ENCODE results near the gene CDK12. TPM values are rescaled to one million over a fixed set of nuclear protein-coding genes. Genes with fewer than 3 reads are reported as not detected.
"Not testable (repeated sequence)": the region's sequence is repeated elsewhere in the genome, so short reads cannot be mapped to it uniquely, and the experiment has no call there.

The CDK12 gene
- 91.5 to 93.4 TPM (median 93.1 TPM) in 3 replicates for total RNA-seq

GRCh38 chr17:39461113-39461925 lies at the start of gene CDK12:
Gene CDK12, plus strand, starts transcription at chr17:39461486. Its CDS starts 586 bp downstream, at chr17:39462072.
- no peaks in the 10 kb centered on the region for H3K27me3 Mint-ChIP-seq (ENCODE audit: low read depth)
- H3K36me3 Mint-ChIP-seq: no peaks in the 10 kb centered on the region
- peak; percentile 88 to 93 for DNase-seq (ENCODE audit: low spot score in 2 of 2, unreplicated experiment in 2 of 2)
- H3K27ac Mint-ChIP-seq: peak within 1 kb of the TSS; percentile 100
- H3K9me3 Mint-ChIP-seq: no peaks in the 10 kb centered on the region
- H3K4me1 Mint-ChIP-seq: peaks cover 28% of the 10 kb centered on the region
- H3K4me3 Mint-ChIP-seq: peak within 1 kb of the TSS; percentile 96
- TF ChIP-seq CTCF (IDR thresholded peaks at IDR 0.05; ENCODE audit: unreplicated experiment): no peak

DNA sequence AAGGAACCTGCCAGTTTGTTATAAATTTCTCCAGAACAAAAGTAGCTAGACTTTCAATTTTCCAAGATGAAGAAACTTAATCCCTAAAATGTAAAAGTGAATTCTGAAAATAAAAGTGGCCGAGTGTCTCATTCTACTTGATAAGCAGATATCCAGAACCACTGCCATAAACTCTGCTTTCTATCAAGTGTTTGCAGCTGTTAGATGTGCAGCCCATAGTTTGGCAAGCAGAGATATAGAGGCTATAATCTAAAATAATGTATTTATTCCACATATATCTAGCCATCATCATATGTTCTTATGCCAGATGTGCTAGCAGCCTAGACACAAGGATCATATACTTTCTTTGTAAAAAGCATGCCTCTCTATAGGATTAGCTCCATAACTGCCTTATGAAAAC lies 45.1 kb upstream of the CDK12 start:
- peaks cover 31% of the 10 kb centered on the region for H3K36me3 Mint-ChIP-seq
- DNase-seq (ENCODE audit: low spot score in 2 of 2, unreplicated experiment in 2 of 2): no peak
- no peaks in the 10 kb centered on the region for H3K9me3 Mint-ChIP-seq
- H3K27ac Mint-ChIP-seq: no peak overlapping the region
- H3K4me1 Mint-ChIP-seq: no peaks in the 10 kb centered on the region
- H3K4me3 Mint-ChIP-seq: no peak overlapping the region
- TF ChIP-seq CTCF (IDR thresholded peaks at IDR 0.05; ENCODE audit: unreplicated experiment): no peak
- H3K27me3 Mint-ChIP-seq (ENCODE audit: low read depth): no peaks in the 10 kb centered on the region

DNA sequence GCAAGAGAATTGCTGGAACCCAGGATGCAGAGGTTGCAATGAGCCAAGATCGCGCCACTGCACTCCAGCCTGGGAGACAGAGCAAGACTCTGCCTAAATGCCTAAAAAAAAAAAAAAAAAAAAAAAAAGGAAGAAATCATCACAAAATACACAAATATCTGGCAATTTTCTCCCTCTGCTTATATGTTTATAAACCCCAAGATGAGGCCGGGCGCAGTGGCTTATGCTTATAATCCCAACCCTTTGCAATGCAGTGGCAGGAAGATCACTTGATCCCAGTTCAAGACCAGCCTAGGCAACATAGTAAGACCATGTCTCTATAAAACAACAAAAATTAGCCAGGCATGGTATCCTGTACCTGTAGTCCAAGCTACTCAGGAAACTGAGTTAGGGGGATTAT lies 31.7 kb upstream of the CDK12 start:
- H3K36me3 Mint-ChIP-seq: peaks cover 30% of the 10 kb centered on the region
- no peaks in the 10 kb centered on the region for H3K9me3 Mint-ChIP-seq

DNA sequence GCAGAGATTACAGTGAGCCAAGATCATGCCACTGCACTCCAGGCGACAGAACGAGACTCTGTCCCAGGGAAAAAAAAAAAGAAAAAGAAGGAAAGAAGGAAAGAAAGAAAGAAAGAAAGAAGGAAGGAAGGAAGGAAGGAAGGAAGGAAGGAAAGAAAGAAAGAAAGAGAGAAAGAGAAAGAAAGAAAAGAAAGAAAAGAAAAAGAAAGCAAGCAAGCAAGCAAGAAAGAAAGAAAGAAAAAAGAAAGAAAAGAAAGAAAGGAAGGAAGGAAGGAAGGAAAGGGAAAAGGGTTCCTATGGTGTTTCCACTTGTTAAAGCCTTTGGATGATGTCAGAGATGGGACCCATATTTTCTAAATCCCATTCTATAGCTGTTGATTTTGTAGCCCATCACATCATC lies 21.4 kb upstream of the CDK12 start:
- not testable (repeated sequence) for H3K4me1 Mint-ChIP-seq; H3K27ac Mint-ChIP-seq; H3K4me3 Mint-ChIP-seq; DNase-seq (ENCODE audit: low spot score in 2 of 2, unreplicated experiment in 2 of 2); H3K9me3 Mint-ChIP-seq; H3K27me3 Mint-ChIP-seq (ENCODE audit: low read depth)
- peaks cover 37% of the 10 kb centered on the region for H3K36me3 Mint-ChIP-seq

More for the DNA sequence above, 31.7 kb upstream of the CDK12 start:
- no peak for TF ChIP-seq CTCF (IDR thresholded peaks at IDR 0.05; ENCODE audit: unreplicated experiment)
- DNase-seq (ENCODE audit: low spot score in 2 of 2, unreplicated experiment in 2 of 2): no peak
- H3K4me3 Mint-ChIP-seq: no peak overlapping the region
- no peaks in the 10 kb centered on the region for H3K27me3 Mint-ChIP-seq (ENCODE audit: low read depth)
- no peak overlapping the region for H3K27ac Mint-ChIP-seq
- no peaks in the 10 kb centered on the region for H3K4me1 Mint-ChIP-seq

DNA sequence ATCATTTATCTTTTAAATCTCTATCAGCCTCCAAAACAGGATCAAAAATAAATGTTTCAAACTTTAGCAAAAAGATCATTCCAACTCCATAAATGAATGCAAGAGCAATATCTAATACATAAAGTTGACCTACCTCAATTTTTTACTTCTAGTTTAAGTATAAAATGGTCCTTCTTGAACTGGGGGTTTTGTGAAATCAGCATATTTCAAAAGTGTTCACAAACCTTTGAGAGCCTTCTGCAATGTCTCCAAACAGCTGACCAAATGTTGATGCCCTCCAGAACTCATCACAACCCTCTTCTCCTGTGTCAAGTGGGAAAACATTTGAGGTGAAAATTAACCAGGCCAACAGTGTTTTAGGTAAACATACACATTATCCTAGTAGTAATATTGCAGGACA lies 18.0 kb upstream of the CDK12 start:
- peaks cover under 1% of the 10 kb centered on the region for H3K4me1 Mint-ChIP-seq
- no peak overlapping the region for H3K4me3 Mint-ChIP-seq
- no peak for DNase-seq (ENCODE audit: low spot score in 2 of 2, unreplicated experiment in 2 of 2)
- no peak for TF ChIP-seq CTCF (IDR thresholded peaks at IDR 0.05; ENCODE audit: unreplicated experiment)
- no peak overlapping the region for H3K27ac Mint-ChIP-seq
- H3K9me3 Mint-ChIP-seq: no peaks in the 10 kb centered on the region
- H3K27me3 Mint-ChIP-seq (ENCODE audit: low read depth): no peaks in the 10 kb centered on the region
- peaks cover 39% of the 10 kb centered on the region for H3K36me3 Mint-ChIP-seq

GRCh38 chr17:39447561-39447960 lies 13.7 kb upstream of the CDK12 start:
- H3K27ac Mint-ChIP-seq: no peak overlapping the region
- H3K36me3 Mint-ChIP-seq: peaks cover 20% of the 10 kb centered on the region
- DNase-seq (ENCODE audit: low spot score in 2 of 2, unreplicated experiment in 2 of 2): no peak
- H3K9me3 Mint-ChIP-seq: no peaks in the 10 kb centered on the region
- no peaks in the 10 kb centered on the region for H3K27me3 Mint-ChIP-seq (ENCODE audit: low read depth)
- H3K4me3 Mint-ChIP-seq: no peak overlapping the region
- H3K4me1 Mint-ChIP-seq: peaks cover 14% of the 10 kb centered on the region
- TF ChIP-seq CTCF (IDR thresholded peaks at IDR 0.05; ENCODE audit: unreplicated experiment): no peak
